ENCODE results near the gene IER2. TPM values are rescaled to one million over a fixed set of nuclear protein-coding genes. Genes with fewer than 3 reads are reported as not detected.

IER2 gene
- total RNA-seq, 1 donor from 2014 or later = 17.3 TPM

- H3K4me1 ChIP-seq = peaks cover 60% of the 10 kb centered on the region
- no peak for TF ChIP-seq CTCF (IDR thresholded peaks at IDR 0.05; ENCODE audit: borderline replicate concordance)
- DNase-seq = no peak
- no peaks in the 10 kb centered on the region for H3K9me3 ChIP-seq (replicated peaks)
- peak overlapping the region; percentile 5 for H3K27ac ChIP-seq (replicated peaks)
- no peaks in the 10 kb centered on the region for H3K36me3 ChIP-seq
- H3K4me3 ChIP-seq = no peak overlapping the region
- H3K27me3 ChIP-seq (ENCODE audit: low read depth) = no peaks in the 10 kb centered on the region
- intact Hi-C loops (cut with micrococcal nuclease) = no loop called here
Observed at GRCh38 chr19:13160557-13160956, 10.3 kb downstream of the IER2 start.

- Histone ChIP-seq H3K27me3 (ENCODE audit: low read depth) (no peaks in the 10 kb centered on the region), H3K36me3 (no peaks in the 10 kb centered on the region), H3K4me3 (peak overlapping the region; percentile 59), H3K27ac (replicated peaks) (peak overlapping the region; percentile 91), H3K9me3 (replicated peaks) (no peaks in the 10 kb centered on the region), H3K4me1 (peaks cover 67% of the 10 kb centered on the region)
- peak; percentile 97 for DNase-seq
- intact Hi-C loops (cut with micrococcal nuclease) = no loop called here
- TF ChIP-seq CTCF (IDR thresholded peaks at IDR 0.05; ENCODE audit: borderline replicate concordance) = no peak
Observed at GRCh38 chr19:13162724-13163608, 12.8 kb downstream of the IER2 start.

DNA sequence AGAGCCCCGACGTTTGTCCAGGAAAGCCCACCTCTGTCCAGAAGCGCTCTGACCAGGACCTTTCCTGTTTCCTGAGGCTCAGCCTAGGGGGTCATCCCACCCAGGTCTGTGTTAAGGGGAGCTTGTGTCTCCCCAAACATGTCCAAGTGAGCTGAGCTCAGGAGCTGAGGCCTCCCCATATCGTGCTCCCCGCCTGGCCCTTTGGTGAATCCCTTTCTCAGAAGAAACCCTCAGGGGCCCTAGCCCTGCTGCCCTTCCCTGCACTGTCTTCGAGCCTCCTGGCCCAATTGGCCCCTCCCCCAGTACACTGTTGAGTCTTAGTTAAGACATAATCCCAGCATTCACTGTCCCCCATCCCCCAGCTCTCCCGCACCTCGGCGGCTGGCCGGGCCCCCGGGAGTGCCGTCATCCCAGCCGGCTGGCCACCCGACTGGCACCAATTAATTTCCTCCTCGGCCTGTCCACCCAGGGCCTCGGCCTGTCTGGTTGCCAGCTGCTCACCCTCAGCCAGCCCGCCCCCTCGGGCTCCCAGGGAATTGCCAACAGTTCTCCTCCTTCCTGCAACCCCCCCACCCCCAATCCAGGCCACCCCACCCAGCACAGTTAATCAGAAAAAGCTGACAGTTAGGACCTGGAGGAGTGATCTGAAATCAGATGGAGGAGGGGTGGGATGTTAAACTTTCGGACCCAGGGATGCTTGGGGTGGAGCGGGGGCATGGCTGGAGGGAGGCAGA, 13.6 kb downstream of the IER2 start:
- Histone ChIP-seq H3K4me1 (peaks cover 74% of the 10 kb centered on the region), H3K27ac (replicated peaks) (peak overlapping the region; percentile 91), H3K36me3 (no peaks in the 10 kb centered on the region), H3K27me3 (ENCODE audit: low read depth) (no peaks in the 10 kb centered on the region), H3K9me3 (replicated peaks) (no peaks in the 10 kb centered on the region), H3K4me3 (peak overlapping the region; percentile 59)
- intact Hi-C loops (cut with micrococcal nuclease) = no loop called here
- TF ChIP-seq CTCF (IDR thresholded peaks at IDR 0.05; ENCODE audit: borderline replicate concordance) = no peak
- DNase-seq = peak; percentile 67

DNA sequence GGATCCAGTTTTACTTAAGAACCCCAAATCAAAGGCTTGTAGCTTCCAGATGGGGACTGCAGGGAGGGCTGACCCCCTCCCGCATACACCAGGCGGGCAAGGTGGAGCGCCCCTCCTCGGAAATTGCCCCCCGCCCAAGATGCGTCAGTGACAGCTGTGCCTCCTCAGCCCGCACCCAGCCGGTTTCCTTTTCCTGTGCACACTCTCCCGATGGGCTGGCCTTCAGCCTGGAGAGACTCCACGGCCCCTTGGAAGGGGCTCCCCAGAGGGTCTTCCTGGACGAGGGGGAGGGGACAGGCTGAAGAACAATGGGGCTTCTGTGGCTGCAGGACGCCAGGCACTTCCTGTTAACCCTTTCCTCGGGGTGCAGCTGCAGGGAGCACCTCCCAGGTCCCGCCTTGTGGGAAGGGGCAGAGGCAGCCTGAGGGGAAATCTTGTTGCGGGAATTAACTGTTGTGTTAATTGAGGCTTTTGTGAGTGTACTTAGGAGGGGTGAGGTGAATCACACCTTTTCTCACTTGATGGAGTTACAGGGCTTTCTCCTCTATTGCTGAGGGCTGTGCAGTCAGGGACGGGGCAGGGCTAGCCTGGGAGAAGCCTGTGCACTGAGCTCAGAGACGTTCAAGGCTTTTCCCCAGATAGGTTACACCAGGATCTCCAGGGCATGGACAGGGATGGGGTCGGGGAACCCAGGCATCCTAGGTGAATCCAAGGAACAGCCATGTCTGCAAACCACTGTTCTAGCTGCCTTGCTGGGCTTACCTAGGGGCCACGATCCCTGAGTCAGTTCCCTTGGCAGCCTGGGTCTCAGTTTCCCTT, 14.3 kb downstream of the IER2 start:
- Histone ChIP-seq H3K36me3 (no peaks in the 10 kb centered on the region), H3K27me3 (ENCODE audit: low read depth) (no peaks in the 10 kb centered on the region), H3K27ac (replicated peaks) (peak overlapping the region; percentile 91), H3K4me1 (peaks cover 78% of the 10 kb centered on the region), H3K9me3 (replicated peaks) (no peaks in the 10 kb centered on the region), H3K4me3 (peak overlapping the region; percentile 59)
- peak; percentile 77 for DNase-seq
- intact Hi-C loops (cut with micrococcal nuclease) = no loop called here
- no peak for TF ChIP-seq CTCF (IDR thresholded peaks at IDR 0.05; ENCODE audit: borderline replicate concordance)

Measured in left ventricle myocardium inferior (tissue), 1 donor.